NCI-H2107 (cell line): Measurements from ENCODE around the gene MAPKAPK3.

Source experiments
- DNase-seq: peaks from one replicate; lab custom pipeline; 2025; lab: John Stamatoyannopoulos, UW

Gene MAPKAPK3

DNA sequence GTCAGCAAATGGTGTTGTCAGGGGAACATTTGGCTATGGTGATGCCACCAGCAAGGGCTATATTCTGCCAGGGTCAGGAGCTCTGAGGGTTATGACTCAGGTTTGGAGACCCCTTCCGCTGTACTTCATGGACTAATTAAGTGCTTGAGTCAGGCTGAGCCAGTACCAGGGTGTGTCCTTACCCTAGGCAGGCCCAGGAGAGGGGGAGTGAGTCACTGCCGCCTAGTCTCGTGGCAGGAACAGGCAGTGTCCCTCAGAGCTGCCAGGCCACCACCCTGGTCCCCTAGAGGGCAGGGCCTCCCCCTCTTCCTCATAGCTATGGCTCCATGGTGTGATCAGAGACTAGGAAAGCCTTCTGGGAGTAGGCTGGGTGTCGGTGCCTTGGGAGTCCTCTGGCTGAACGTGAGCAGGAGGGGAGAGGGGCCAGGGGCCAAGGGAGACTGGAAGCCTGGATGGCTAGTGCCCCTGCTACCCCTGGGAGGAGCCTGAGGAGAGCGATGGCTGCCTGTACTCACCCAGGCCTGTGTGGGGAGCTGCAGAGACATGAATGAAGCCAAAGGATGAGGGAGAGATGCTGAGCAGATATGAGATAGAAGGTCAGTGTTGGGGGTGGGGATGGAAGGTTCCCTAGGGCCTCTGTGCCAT is 10.6 kb downstream of the MAPKAPK3 start:
- no peak for DNase-seq

- DNase-seq: no peak
Observed at GRCh38 chr3:50628601-50629000, 11.7 kb downstream of the MAPKAPK3 start.

DNA sequence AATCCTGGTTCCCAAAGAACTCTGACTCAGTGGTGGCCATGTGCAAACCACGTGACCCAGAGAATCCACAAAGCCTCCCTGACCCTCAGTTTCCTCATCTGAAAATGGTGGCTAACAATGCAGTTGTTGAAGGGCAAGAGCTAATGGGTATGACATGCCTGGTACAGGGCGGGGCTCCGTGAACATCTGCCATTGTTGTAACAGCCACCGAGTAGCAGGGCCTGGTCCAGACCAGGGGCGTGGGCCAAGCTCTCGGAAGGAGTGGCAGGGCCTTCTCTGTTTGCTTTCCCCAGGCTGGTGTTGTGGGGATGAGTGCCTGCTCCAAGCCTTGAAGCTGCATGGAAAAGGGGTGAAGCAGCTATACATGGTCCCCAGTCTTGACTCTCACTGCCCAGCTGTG is 13.4 kb downstream of the MAPKAPK3 start:
- DNase-seq: no peak

GRCh38 chr3:50630877-50631276 is 13.9 kb downstream of the MAPKAPK3 start:
- DNase-seq: no peak

DNA sequence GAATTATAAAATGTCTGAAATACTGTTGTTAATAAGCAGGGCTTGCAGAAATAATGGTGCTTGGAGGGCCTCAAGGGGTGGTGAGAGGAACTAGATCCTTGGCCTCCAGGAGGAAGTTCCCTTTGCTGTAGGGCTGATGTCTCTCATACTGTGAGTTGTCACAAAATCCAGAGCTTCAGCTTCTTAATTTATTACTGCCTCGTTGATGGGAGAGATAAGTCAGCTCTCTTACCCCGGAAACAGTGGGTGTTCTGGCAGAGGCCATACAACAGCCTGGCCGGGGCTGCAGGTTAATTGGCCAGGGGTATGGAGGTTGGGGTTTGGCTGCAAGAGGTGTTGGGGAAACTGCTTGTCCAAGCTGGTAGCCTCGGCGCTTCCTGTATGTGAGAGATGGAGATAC is 15.5 kb downstream of the MAPKAPK3 start:
- no peak for DNase-seq

GRCh38 chr3:50633230-50633790 is 16.4 kb downstream of the MAPKAPK3 start:
- DNase-seq: no peak

GRCh38 chr3:50635066-50635465 is 18.1 kb downstream of the MAPKAPK3 start:
- no peak for DNase-seq

DNA sequence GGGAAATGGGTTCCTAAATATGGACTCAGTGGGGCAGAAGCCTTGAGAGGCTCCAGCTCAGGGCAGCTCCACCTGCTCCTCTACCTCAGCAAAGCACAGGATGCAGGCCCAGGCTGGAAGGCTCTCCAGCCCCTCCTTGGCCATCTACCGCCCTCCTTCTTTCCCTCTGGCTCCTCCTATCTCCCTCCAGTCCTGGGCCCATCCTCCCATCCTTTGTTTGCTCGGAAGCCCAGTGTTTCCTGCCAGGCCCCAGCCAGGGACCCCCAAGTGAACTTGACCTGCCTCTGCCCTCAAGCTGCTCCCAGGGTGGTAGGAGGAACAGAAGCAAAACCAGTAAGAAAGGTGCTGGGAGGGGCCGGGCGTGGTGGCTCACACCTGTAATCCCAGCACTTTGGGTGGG is 20.1 kb downstream of the MAPKAPK3 start:
- no peak for DNase-seq

GRCh38 chr3:50637945-50638344 is 21.0 kb downstream of the MAPKAPK3 start:
- DNase-seq: no peak

DNA sequence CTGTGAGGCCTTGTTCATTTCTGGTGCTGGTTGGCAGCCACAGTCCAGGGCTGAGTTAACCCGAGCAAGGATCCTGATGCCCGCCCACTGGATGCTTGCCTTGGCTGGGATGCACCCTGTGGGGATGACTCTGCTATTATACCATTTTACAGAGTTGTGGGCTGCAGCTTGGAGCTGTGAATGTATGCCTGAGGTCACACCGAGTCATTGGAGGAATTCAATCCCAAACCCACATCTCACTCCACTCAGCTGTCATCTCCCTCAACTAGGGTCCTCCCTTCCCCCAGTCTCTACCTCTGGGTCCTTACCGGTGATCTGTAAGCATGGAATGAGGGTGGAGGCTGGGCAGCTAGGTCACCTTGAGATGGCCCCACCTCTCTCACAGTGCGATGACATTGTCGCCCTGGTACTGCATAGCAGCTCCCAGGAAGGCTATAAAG is 22.1 kb downstream of the MAPKAPK3 start:
- no peak for DNase-seq

DNA sequence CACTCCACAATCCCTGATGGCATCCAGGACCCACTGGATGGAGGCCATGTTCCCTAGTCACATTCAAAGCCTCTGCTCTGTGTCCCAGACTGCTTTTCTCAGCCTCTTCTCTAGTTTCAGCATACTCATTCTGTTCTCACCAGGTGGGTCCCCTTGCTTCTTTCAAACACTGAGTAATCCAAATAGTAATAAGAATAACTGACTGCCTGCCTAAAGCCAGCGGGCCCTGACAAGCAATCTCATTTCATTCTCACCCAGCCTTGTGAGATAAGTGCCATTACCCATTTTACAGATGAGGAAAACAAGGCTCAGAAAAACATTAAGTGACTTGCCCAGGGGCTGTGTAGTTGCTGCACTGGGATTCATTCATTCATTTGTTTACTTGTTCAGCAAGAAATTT is 25.4 kb downstream of the MAPKAPK3 start:
- DNase-seq: no peak

GRCh38 chr3:50644561-50644960 is 27.6 kb downstream of the MAPKAPK3 start:
- DNase-seq: no peak

DNA sequence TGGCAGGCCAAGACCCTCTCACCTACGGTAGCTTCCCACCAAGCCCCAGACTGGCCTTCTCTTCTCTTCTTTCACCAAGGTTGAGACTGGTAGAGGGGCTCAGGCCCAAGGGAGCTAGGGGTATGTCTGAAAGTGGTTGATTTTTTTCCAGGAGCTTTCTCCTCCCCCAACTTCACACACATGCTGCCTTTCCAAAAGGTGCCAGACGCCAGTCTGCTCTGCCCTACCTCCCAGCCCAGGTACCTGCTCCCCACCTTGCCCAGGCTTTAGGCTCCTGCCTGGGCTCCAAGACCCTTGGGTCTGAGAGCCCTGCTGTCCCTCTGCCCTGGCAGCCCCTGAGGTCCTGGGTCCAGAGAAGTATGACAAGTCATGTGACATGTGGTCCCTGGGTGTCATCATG is 28.4 kb downstream of the MAPKAPK3 start:
- no peak for DNase-seq

DNA sequence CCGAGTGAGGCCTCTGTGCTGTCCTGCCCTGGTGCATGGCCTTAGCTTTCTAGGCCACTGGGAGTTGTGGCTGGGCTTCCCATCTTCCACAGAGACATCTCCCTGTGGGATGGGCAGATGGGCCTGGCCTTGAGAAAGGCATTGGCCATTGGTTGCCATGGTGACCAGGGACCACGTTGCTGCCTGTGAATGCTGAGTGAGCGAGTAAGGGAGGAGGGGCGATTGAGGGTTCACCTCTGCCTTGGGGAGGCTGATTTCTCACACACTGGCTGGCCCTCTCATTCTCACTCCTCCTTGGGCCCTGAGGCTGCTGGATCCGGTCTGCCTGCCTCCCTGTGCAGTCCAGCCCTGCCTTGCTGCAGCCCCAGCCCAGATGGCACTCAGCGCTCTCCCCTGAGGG is 31.4 kb downstream of the MAPKAPK3 start:
- no peak for DNase-seq

DNA sequence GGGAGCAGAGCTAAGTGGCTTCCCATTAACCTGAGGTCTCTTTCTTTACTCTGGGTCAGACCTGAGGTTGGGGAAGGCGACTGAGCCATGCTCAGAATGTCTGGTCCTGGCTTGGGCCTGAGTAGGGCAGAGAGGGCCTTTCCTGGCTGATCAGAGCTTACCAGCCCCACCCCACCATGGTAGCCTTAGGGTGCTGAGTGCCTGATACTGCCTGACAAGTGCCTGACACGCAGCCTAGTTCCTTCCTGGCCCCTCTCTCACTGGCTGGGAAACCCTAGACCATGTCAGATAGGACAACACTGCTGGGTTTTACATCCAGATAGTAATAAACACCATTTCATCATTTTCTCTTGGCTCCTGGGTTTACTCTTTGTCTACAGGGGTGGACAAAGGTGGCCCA is 32.0 kb downstream of the MAPKAPK3 start:
- no peak for DNase-seq

GRCh38 chr3:50649451-50649931 is 32.5 kb downstream of the MAPKAPK3 start:
- no peak for DNase-seq

DNA sequence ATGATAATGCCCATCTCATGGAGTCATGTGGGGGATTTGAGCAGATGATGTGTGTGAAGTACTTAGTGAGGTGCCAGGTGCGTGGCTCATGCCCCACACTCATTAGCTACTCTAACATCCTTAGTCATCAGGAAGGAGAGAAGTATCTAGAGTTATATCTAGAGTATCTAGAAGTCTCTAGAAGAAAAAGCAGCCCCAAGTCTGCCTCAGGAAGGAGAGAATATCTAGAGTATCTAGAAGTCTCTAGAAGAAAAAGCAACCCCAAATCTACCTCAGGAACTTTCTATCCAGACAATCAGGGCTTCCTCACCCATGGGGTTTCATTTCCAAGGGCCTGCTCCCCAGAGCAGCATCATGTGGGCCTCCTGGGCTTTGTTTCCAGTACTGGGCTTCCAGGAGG is 33.1 kb downstream of the MAPKAPK3 start:
- DNase-seq: no peak

DNA sequence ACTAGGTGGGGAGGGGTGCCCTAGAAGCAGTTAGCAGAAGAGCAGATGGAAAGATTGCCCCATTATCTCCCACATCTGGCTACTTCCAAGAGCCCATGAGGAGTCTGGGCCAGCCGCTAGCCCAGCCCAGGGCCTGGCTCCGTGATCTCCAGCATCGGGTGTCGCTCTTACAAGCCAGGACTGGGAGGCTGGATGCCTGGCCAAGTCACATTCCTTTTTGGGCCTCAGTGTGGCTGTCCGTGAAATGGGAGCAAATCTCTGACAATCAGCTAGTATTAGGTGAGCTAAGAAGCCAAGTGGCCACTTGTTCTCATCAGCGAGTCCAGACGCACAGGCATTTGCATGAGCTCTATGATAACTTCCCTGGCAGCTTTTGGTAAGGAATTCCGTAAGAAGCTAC is 34.5 kb downstream of the MAPKAPK3 start:
- no peak for DNase-seq

DNA sequence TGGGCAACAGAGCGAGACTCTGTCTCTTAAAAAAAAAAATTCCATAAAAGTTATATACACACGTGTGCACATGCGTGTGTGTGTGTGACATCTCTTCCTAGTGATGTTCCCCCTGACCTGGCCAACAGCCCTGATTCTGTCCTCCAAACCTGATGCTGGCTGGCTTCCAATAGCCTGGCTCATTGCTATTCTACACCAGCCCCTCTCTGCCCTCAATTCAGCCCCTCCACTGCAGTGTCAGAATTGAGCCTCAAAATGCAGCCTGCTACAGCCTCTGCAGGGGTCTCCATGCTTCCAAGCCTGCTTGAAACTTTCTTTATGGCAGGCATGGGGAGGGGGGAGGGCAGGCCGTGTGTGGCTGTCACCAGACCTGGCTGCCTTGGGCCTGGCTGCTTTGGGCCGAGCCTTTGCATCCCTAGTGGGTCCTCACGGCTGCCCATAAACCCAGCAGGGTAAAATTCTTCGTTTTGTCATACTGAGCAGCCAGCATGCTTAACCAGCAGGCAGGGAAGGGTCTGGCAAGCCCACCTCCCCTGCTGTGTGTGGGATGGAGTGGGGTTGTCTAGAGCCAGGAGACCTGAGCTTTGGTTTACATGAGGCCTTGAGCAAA is 35.1 kb downstream of the MAPKAPK3 start:
- no peak for DNase-seq

DNA sequence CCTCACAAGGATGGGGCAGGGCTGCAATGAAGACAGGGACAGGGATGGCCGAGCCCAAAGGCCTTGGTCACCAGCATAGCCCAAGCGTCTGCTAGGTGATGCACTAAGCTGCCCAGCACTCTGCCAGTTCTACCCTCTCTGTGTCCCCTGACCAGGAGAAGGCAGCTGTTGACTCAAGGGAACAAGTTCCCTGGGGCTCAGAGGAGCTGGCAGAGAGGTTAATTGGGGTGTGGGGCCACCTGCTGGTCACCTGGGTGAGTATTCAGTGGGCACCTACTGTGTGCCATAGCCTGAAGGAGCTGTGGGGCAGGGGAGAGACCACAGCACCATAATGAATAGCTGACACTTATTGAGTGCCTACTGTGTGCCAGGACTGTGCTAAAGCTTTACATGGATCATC is 35.8 kb downstream of the MAPKAPK3 start:
- no peak for DNase-seq

DNA sequence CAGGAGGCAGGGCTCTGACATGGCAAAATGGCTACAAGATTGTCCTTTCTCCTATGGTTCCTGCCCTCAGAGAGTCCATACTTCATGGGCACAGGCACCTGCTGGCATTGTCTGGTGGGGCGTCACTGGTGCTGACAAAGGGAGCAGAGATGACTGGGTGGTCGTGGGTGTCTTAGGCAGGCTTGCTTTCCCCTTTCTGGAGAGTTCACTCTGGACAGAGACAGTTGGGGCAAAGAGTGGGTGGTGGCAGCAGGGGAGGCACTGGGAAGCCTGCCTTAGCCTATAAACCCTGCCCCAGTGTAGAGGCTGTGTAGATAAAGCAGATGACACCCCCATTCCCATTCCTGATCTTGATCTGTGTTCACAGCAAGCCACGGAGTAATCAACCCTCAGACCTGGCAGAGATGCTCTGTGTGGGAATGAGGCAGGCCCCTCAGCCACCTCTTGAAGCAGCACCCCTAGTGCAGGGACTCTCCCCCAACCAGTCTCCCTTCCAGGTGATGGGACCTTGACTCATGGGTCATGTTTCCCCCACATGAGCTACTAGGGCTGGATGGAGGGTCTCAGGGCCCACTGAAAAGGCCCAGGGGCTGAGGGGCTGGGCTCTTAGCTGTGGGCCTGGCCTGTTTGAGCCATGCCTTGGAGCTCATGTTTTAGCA is 37.1 kb downstream of the MAPKAPK3 start:
- DNase-seq: no peak

GRCh38 chr3:50655009-50655830 is 38.3 kb downstream of the MAPKAPK3 start:
- DNase-seq: no peak
